ENCODE data around the gene SART3. TPM values are rescaled to one million over a fixed set of nuclear protein-coding genes. Genes with fewer than 3 reads are reported as not detected.

SART3 gene
- polyA plus RNA-seq, 1 donor from 2014 or later = 51.9 TPM

GRCh38 chr12:108600702-108601007 is 39.7 kb upstream of the SART3 start:
- peaks cover 2% of the 10 kb centered on the region for H3K36me3 Mint-ChIP-seq
- H3K27ac Mint-ChIP-seq = no peak overlapping the region
- no peaks in the 10 kb centered on the region for H3K9me3 Mint-ChIP-seq
- no peaks in the 10 kb centered on the region for H3K27me3 Mint-ChIP-seq
- H3K4me1 Mint-ChIP-seq = peaks cover 0 to 5% (median 3%) of the 10 kb centered on the region in 3 donors
- no peak overlapping the region for H3K4me3 Mint-ChIP-seq

- Mint-ChIP-seq H3K4me3 (no peak overlapping the region), H3K27me3 (no peaks in the 10 kb centered on the region), H3K9me3 (no peaks in the 10 kb centered on the region), H3K27ac (no peak overlapping the region), H3K36me3 (peaks cover 2% of the 10 kb centered on the region), H3K4me1 (peaks cover 0 to 5% (median 3%) of the 10 kb centered on the region in 3 donors)
Measured at GRCh38 chr12:108599948-108600701, 39.2 kb upstream of the SART3 start.

- peaks cover 0 to 5% (median 3%) of the 10 kb centered on the region in 3 donors for H3K4me1 Mint-ChIP-seq
- no peak overlapping the region for H3K4me3 Mint-ChIP-seq
- no peaks in the 10 kb centered on the region for H3K27me3 Mint-ChIP-seq
- H3K36me3 Mint-ChIP-seq = peaks cover 2% of the 10 kb centered on the region
- H3K9me3 Mint-ChIP-seq = no peaks in the 10 kb centered on the region
- H3K27ac Mint-ChIP-seq = no peak overlapping the region
Measured at GRCh38 chr12:108599541-108599940, 38.6 kb upstream of the SART3 start.

GRCh38 chr12:108598553-108599250 is 37.7 kb upstream of the SART3 start:
- H3K27me3 Mint-ChIP-seq = no peaks in the 10 kb centered on the region
- H3K27ac Mint-ChIP-seq = no peak overlapping the region

GRCh38 chr12:108597559-108598471 is 36.8 kb upstream of the SART3 start, which contains the start of gene TMEM119:
Gene TMEM119 (minus strand): TSS chr12:108598084. CDS start chr12:108592383, 5,701 bp downstream.
- Mint-ChIP-seq H3K27me3 (no peaks in the 10 kb centered on the region), H3K27ac (no peak within 1 kb of the TSS)

More at GRCh38 chr12:108598553-108599250, 37.7 kb upstream of the SART3 start:
- H3K36me3 Mint-ChIP-seq = peaks cover under 1% of the 10 kb centered on the region
- no peaks in the 10 kb centered on the region for H3K9me3 Mint-ChIP-seq
- H3K4me1 Mint-ChIP-seq = peaks cover 0 to 3% (median 0%) of the 10 kb centered on the region in 3 donors
- no peak overlapping the region for H3K4me3 Mint-ChIP-seq

GRCh38 chr12:108596854-108597558 is 36.0 kb upstream of the SART3 start:
- H3K36me3 Mint-ChIP-seq = no peaks in the 10 kb centered on the region
- H3K9me3 Mint-ChIP-seq = no peaks in the 10 kb centered on the region
- H3K4me1 Mint-ChIP-seq = peaks cover 0 to 3% (median 0%) of the 10 kb centered on the region in 3 donors
- H3K27me3 Mint-ChIP-seq = no peaks in the 10 kb centered on the region
- no peak overlapping the region for H3K27ac Mint-ChIP-seq
- no peak overlapping the region for H3K4me3 Mint-ChIP-seq

More at GRCh38 chr12:108597559-108598471, 36.8 kb upstream of the SART3 start, which contains the start of gene TMEM119:
- no peak within 1 kb of the TSS for H3K4me3 Mint-ChIP-seq
- peaks cover 0 to 3% (median 0%) of the 10 kb centered on the region in 3 donors for H3K4me1 Mint-ChIP-seq
- no peaks in the 10 kb centered on the region for H3K9me3 Mint-ChIP-seq
- no peaks in the 10 kb centered on the region for H3K36me3 Mint-ChIP-seq

- Mint-ChIP-seq H3K27ac (no peak overlapping the region), H3K36me3 (no peaks in the 10 kb centered on the region), H3K4me1 (peaks cover 0 to 3% (median 0%) of the 10 kb centered on the region in 3 donors), H3K9me3 (no peaks in the 10 kb centered on the region), H3K4me3 (no peak overlapping the region), H3K27me3 (no peaks in the 10 kb centered on the region)
Measured at GRCh38 chr12:108595711-108596647, 35.0 kb upstream of the SART3 start.

GRCh38 chr12:108594960-108595710 is 34.2 kb upstream of the SART3 start:
- no peaks in the 10 kb centered on the region for H3K27me3 Mint-ChIP-seq
- H3K36me3 Mint-ChIP-seq = no peaks in the 10 kb centered on the region
- H3K4me1 Mint-ChIP-seq = peaks cover 0 to 3% (median 0%) of the 10 kb centered on the region in 3 donors
- no peaks in the 10 kb centered on the region for H3K9me3 Mint-ChIP-seq
- no peak overlapping the region for H3K27ac Mint-ChIP-seq
- no peak overlapping the region for H3K4me3 Mint-ChIP-seq

GRCh38 chr12:108594323-108594903 is 33.4 kb upstream of the SART3 start:
- H3K27ac Mint-ChIP-seq = no peak overlapping the region
- no peaks in the 10 kb centered on the region for H3K9me3 Mint-ChIP-seq
- H3K4me3 Mint-ChIP-seq = no peak overlapping the region
- peaks cover 0 to 3% (median 0%) of the 10 kb centered on the region in 3 donors for H3K4me1 Mint-ChIP-seq
- no peaks in the 10 kb centered on the region for H3K27me3 Mint-ChIP-seq
- no peaks in the 10 kb centered on the region for H3K36me3 Mint-ChIP-seq

GRCh38 chr12:108592033-108592909 is 31.3 kb upstream of the SART3 start:
- H3K27ac Mint-ChIP-seq = no peak overlapping the region
- H3K4me1 Mint-ChIP-seq = peaks cover 0 to under 1% (median 0%) of the 10 kb centered on the region in 3 donors
- no peaks in the 10 kb centered on the region for H3K36me3 Mint-ChIP-seq
- no peaks in the 10 kb centered on the region for H3K27me3 Mint-ChIP-seq
- H3K4me3 Mint-ChIP-seq = no peak overlapping the region
- no peaks in the 10 kb centered on the region for H3K9me3 Mint-ChIP-seq

- H3K9me3 Mint-ChIP-seq = no peaks in the 10 kb centered on the region
- no peaks in the 10 kb centered on the region for H3K4me1 Mint-ChIP-seq
- no peak overlapping the region for H3K27ac Mint-ChIP-seq
- H3K4me3 Mint-ChIP-seq = no peak overlapping the region
- no peaks in the 10 kb centered on the region for H3K27me3 Mint-ChIP-seq
- H3K36me3 Mint-ChIP-seq = no peaks in the 10 kb centered on the region
Measured at GRCh38 chr12:108591267-108591980, 30.5 kb upstream of the SART3 start.

Data from IgD-negative memory B cell (primary cell).